B cell (primary cell): Measurements from ENCODE around the gene SARM1.

Source experiments
- EZH2 ChIP-seq: IDR thresholded peaks from 2 replicates; pipeline ENCODE4 v1.6.1; 2012; ENCODE audit warnings: borderline replicate concordance, low read depth, mild to moderate bottlenecking, moderate library complexity, low read length; ENCODE audit not compliant: insufficient read depth, poor library complexity, severe bottlenecking
- TF ChIP-seq, protein P1 (sequence below): fragments of 200-600 bp; IDR thresholded peaks from one replicate; pipeline ENCODE4 v1.8.0; 2022; ENCODE audit warnings: antibody characterized with exemption, mild to moderate bottlenecking

- TF ChIP-seq, protein P1, sequence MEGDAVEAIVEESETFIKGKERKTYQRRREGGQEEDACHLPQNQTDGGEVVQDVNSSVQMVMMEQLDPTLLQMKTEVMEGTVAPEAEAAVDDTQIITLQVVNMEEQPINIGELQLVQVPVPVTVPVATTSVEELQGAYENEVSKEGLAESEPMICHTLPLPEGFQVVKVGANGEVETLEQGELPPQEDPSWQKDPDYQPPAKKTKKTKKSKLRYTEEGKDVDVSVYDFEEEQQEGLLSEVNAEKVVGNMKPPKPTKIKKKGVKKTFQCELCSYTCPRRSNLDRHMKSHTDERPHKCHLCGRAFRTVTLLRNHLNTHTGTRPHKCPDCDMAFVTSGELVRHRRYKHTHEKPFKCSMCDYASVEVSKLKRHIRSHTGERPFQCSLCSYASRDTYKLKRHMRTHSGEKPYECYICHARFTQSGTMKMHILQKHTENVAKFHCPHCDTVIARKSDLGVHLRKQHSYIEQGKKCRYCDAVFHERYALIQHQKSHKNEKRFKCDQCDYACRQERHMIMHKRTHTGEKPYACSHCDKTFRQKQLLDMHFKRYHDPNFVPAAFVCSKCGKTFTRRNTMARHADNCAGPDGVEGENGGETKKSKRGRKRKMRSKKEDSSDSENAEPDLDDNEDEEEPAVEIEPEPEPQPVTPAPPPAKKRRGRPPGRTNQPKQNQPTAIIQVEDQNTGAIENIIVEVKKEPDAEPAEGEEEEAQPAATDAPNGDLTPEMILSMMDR: no peak
- no peak for TF ChIP-seq EZH2
Observed at GRCh38 chr17:28395426-28395825, 23.9 kb downstream of the SARM1 start.
